DMS53 (cell line): ENCODE results near the gene LMBR1L.

Experiments
- DNase-seq: peaks from one replicate; lab custom pipeline; 2025; lab: John Stamatoyannopoulos, UW

LMBR1L gene

DNA sequence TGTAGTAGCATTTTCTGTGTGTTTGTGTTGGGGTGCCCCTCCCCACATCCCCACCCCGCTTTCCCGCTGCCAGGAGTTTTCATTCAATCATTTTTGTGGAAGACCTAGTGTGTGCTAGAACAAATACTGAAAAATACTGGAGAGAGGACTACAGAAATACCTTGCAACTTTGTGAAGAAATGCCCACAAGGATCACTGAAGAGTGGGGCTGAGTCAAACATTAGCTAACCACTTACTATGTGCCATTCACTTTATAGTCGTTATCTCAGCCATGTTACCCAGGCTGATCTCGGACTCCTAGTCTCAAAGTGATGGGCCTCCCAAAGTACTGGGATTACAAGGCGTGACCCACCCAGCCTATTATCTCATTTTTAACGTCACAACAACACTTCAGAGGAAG, 559 bp upstream of the LMBR1L start:
- peak; percentile 46 for DNase-seq

DNA sequence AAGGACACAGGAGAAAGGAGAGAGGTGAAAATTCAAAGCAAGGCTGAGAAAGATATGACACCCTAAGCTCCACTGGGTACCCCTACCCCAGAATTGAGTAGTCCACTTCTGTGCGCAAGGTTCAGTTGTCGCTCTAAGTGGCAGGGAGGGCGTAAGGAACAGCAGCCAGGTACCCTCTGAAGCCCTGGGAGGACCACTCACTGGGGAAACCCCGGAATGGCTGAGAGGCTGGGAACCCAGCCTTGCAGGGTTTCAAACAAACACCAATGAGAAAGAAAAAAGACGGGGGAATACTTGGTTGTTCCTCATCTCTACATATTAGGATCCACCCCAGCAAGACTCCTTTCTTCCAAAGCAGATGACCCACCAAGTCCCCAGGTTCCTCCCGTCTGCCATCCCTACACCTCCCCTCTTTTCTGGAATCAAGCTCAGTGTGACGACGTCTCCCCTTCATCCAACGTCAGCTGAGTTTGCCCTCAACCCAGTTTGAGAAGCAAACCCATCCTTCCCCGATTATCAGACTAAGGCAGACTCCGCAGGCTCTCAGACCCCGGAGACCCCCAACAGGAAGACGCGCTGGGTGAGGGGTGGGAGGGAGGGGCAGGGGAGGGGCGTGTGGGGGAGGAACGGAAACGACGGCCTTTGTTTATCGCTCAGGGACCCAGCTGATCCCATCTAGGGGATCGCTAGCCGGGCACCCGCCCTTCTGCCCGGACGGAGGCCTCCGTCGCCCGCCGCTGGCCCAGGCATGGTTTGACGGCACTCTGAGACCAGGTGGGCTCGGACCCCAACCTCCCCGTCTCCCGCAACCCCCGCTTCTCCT, 795 bp downstream of the LMBR1L start:
- DNase-seq: peak; percentile 52

DNA sequence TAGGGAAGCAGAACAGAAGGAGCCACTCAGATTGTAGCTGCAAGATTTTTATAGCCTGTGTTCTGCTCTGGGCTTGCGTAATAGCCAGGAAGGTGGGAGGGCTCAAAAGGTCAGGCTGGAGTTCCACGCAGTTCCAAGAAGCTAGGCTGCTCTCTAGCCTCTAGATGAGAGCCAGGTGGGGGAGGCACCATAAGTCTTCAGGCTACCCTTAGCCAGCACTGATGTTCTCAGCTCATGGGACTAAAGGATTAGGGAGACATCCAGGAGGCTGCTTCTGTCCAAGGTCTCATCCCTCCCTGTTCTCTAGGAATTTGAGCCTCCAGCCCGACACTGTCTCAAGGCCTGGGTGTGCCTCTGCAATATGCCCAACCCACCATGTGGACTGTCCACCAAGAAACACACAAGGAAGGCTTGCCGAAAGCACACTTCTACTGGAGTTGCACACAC, 1.7 kb downstream of the LMBR1L start:
- DNase-seq: no peak

DNA sequence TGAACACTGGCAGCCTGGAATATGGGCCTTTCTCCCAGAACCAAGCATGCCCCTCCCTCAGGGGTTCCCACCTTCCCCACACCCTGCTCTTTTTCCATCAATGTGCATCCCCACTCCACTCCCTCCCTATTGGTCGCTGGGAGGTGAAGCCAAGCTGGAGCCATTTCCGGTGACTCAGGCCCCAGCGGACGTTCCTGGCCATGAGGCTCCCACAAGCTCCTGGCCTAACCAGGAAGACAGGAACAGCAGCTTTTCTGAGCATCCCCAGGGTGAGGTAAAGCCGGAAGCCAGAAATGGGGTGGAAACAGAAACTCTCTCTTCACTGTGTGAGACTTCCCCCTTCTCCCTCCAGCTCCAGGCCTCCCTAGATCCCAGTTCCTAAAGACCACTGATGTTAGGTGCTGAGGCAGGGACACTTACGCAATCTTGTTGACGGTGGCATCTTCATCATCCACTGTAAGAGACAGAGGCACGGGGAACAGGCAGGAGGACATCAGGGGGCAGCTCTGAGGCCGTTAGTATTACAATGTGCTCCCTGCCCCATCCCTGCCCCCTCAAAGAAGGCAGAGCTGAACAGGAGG, 5.1 kb downstream of the LMBR1L start:
- no peak for DNase-seq

DNA sequence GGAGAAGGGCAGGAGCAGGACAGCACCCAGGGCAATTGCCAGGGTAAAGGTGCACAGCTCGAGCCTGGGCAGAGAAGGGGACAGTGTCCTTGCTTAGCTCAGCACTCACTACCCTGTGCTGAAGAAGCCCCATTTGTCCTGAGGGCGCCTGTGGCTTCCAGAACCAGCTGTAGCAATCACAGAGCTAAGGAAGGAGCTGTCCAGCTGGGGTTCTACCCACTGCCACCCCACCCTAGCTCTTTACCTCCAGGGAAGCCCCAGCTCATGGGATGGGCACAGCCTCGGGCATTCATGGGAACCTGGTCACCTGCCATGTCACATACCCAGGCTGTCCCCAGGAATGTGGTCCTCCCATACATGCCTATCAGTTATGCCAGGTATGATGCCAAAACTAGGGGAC, 5.8 kb downstream of the LMBR1L start:
- no peak for DNase-seq

DNA sequence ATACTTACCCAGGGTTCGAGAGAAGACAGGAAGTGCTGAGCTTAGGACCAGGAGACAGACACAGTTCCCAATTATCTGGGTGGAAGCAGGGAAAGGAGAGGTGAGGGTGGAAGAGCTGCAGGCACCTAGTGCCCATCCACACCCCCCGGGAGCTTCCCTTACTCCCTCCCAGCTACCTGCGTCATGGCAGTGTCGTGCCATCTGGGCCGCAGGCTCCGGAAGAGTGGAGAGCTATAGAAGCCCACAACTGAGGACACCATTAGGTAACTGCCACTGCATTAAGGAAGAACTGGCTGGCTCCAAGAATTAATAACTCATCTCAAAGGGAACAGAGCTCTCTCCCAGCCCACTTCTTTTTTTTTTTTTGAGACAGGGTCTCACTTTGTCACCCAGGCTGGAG, 10.3 kb downstream of the LMBR1L start:
- no peak for DNase-seq

DNA sequence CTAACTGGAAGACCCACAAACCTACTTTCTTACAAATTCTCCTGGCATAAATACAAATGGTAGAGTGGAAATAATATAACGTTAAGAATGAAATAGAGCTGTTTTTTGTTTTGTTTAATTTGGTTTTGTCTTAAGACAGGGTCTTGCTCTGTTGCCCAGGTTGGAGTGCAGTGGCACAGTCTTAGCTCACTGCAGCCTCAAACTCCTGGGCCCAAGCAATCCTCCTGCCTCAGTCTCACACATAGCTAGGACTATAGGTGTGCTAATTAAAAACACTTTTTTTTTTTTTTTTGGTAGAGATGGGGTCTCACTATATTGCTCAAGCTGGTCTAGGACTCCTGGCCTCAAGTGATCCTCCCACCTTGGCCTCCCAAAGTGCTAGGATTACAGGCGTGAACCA, 11.9 kb downstream of the LMBR1L start:
- DNase-seq: no peak

DNA sequence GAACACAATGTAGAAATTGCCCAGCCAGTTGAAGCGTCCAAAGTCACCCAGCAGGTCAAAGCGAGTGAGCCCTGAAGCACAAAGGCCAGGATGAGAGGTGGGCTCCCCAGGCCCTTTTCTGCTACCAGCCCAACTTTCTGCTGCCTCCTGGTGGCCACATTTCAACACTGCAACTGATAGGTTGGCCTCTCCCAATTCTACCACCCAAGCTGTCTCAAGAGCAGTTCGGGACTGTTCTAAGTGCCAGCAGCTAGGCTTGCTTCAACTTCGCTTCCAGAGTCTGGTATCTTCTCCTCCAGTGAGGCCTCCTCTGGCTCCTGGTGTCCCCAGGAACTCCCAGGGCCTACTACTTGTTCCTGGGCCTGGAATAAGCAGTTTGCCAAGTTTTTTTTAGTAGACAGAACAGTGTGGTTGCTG, 12.6 kb downstream of the LMBR1L start:
- peak; percentile 51 for DNase-seq

DNA sequence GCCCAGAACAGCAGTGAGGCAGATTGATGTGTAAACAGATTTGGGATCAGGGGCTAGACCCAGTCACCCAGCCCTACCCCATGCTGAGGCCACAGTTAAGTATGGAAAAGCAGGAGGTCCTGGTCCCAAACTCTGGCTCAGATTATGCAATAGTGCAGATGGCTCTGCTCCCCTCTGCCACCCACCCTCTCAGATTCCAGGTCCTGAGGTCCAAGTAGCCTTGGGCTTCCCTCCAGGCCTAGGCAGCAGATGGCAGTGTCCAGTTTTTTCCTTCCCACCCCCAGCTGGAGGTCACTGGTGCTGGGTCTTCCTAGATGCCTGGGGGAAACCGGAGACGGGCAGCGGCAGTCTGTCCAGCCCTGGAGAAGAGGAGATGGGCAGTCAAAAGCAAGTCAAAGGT, 13.3 kb downstream of the LMBR1L start:
- no peak for DNase-seq

DNA sequence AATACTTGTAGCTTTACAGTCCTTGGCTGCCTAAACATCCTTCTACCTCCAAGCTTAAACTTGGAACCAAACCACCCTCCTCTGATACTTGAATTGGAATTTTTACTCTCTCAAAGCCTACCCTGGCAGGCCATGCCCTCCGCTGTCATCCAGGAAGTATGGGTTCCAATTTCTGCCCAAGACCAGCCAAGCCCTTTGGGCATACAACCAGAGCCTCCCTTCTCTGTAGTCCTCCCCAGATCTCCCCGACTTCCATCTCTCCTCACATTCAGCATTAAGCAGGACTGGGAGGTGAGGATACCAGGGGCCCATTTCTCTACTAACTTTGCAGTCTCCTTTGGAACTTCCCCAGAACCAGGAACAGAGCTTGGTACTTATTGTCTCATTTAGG, 15.7 kb downstream of the LMBR1L start:
- no peak for DNase-seq

DNA sequence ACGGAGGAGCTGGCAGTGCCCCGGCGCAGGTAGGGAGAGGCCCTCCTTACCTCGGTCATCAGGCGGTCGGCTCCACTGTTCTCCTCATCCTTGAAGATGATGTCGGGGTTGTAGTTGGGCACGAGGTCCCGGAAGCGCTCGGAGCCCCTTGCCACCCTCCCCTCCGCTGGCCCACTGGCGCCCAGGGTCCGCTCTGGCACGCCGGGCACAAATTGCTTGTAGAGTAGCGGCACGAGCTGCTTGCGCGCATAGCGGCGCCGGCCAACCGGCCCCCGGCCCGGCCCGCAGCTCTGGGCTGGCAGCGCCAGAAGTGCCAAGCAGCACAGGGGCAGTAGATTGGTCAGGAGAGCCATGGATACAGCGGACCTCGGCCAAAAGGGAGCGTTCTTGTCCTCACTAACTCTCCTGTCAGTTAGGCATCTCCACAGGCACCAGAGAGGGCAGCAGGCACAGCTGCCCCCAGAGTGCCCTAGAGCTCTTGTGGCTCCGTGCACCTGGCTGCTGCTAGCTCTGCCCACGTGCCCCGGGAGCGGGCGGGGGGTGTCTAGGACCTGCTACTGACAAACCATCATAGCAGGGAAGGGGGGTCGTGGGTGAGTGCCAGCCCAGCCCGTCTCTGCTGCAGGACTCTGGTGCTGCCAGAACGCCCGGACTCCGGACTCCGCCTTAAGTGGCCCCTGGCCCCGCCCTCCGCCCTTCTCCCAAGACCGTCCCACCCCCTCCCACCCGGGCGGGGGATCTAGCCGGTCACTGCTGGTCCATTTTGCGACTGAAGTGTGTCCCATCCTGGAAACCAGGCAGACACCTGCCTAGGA, 16.3 kb downstream of the LMBR1L start, which contains the start of gene DHH:
DHH (minus strand) TSS at position 642 of the 815 bp plus-strand sequence; CDS start at position 353, 289 bp downstream.
- peak; percentile 61 for DNase-seq

DNA sequence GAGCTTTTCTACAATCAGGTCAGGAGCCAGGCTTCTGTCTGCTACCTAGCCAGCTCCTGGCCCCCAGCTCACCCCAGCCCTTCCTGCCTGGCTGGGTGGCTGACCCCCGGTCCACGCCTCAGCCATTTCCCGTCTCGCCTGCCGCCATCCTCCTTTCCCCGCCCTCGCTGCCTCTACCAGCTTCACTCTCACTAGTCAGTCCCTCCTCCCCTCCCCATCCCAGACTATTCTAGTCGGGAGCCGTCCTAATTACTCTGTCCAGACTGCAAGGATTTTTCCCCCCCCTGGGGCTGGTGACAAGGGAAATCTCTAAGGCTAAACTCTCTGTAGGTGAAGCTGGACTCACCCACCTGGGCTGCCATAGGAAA, 16.9 kb downstream of the LMBR1L start:
- DNase-seq: no peak

DNA sequence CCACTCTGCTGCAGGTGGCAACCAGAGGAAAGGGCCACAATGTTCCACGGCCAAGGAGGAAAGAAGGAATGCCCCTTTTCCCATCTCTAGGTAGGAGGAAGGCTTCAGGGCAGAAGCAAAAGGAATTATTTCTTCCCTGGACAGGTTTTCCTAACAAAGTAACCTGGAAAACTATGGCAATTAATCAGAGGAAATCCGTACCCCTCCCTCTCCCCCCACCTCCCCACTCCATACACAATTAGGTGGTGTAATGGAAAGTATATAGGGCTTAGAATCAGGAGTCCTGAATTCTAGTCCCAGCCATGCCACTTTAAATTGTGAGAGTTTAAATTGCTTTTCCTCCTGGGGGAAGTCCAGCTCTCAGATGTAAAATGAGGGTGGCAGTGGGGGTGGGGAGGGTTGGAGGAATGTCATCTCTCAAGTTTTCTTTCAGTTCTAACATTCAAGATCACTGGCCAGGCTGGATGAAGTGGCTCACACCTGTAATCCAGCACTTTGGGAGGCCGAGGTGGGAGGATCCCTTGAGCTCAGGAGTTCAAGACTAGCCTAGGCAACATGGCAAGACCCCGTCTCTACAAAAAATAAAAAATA, 17.7 kb downstream of the LMBR1L start:
- DNase-seq: no peak

DNA sequence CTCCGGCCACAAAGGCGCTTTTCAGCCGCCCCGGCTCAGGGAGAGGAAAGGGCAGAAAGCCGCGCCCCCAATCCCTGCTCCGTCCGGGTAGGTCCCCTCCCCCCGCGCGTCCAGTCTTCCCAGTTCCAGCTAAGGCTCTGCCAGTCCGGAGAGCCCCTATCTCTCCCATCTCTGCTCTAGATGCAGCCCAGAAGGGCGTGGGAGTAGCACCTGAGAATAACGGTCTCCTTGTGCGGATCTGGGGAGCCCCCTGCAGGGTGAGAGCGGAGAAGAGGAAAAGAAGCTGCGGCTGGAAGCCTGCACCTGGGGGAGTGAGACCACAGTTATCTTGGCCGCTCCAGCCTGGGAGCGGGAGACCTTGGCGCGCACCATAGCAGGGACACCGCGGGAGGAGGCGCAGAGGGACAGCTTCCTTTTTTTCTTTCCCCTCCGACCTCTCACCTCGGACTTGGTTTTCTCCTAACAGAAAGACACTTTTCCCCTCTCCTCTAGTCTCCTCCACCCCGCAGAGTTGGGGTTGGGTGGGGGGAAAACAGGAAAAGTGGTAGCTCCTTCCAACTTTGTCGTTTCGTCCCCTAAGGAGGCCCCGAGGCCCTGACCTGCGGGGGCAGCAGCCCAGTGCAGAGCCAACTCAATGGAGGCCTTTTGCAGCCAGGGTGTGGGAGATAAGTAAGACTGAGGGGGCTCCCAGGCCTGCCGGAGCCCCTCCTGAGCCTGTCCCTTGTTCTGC, 18.4 kb downstream of the LMBR1L start:
- DNase-seq: peak; percentile 58

DNA sequence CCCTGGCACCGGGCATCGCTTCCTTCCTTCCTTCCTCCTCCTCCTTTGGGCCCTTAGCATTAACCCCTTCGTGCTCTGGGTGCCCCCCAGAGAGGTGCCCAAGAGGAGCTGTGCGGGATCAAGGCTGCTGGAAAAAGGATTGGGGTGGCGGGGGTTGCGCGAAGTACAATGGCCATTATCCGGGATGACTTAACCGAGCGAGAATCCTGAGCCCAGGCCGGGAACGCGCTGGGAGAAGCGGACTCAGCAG, 18.9 kb downstream of the LMBR1L start:
- no peak for DNase-seq

DNA sequence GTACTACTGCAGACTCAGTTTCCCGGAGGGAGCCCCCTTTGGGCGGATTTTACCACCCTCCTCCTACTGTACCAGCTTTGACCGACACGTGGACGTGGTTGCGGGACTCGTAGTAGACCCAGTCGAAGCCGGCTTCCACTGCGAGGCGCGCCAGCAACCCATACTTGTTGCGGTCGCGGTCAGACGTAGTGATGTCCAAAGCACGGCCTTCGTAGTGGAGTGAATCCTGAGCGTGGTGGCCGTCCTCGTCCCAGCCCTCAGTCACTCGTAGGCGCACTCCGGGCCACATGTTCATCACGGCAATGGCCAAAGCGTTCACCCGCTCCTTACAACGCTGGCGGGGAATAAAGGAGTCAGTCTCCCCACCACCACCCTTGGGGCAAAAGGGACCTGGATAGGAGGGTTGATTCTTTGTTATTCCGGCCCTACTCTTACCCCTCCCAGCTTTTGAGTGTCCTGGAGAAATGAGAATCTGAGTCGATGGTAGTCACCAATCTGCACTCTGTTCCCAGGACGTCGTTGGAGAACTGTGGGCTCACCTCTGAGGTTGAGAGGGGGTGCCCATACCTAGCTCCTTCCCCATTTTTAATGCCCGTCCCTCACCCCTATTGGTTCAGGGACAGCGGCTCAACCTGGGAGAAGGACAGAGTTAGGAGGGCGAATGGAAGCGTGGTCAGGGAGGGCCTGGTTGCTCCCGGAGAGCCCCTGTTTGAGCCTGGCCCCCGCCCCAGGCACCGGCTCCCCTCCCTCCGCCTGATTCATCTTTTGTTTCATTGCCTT, 19.4 kb downstream of the LMBR1L start:
- peak; percentile 42 for DNase-seq

DNA sequence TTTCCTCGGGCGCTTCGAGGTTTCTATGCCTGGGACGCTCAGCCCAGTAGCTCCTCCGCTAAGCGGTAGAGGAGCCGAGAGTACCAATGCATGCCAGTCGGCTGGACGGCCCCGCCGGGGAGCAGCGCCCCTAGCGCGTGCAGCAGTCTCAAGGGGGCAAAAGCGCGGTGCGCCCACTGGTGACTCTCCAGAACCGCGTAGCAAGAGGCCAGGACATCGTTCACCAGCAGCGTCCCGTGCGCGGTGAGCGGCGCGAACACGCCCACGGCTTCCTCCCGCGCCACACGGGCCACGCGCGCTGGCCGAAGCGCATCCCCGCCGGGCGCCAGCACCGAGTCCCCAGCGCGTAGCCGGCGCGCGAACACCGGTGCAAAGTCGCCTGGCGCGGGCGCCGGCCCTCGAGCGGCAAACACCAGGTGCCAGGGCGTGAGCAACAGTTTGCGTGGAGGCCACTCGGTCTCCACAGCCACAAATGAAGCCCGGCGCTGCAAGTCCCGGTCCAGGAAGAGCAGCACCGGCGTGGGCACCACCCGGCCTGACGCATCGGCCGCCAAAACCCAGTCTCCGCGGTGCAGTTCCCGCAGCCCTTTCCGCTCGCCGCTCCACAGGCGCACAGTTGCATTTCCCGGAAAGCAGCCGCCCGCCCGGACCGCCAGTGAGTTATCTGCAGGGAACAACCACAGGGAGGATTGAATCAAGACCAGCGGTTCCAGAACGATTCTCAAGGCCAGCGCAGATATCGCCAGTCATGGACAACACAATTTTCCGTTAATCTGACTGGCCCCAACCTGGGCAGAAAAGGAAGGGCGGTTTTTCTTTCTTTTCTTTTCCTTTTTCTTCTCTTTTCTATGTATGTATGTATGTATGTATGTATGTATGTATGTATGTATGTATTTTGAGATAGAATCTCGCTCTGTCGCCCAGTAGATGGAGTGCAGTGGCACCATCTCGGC, 20.6 kb downstream of the LMBR1L start:
- DNase-seq: peak; percentile 63

DNA sequence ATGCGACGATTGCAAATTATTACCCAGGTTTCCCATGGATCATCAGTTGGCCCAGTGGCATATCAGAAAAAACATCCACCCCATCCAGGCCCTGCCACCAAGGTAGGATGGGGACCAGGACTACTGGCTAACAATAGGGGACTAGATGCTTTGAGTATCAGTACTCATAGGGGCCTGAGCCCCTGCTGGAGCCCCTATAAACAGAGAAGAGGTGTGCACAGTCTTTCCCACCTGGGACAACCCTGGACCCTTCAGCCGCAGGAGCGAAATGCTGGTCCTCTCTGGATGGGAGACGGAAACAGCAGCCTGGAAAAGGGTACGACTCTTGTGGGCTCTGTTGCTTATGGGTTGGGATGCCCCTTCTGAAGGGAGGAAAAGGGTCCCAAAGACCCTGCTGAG, 21.7 kb downstream of the LMBR1L start:
- DNase-seq: no peak

DNA sequence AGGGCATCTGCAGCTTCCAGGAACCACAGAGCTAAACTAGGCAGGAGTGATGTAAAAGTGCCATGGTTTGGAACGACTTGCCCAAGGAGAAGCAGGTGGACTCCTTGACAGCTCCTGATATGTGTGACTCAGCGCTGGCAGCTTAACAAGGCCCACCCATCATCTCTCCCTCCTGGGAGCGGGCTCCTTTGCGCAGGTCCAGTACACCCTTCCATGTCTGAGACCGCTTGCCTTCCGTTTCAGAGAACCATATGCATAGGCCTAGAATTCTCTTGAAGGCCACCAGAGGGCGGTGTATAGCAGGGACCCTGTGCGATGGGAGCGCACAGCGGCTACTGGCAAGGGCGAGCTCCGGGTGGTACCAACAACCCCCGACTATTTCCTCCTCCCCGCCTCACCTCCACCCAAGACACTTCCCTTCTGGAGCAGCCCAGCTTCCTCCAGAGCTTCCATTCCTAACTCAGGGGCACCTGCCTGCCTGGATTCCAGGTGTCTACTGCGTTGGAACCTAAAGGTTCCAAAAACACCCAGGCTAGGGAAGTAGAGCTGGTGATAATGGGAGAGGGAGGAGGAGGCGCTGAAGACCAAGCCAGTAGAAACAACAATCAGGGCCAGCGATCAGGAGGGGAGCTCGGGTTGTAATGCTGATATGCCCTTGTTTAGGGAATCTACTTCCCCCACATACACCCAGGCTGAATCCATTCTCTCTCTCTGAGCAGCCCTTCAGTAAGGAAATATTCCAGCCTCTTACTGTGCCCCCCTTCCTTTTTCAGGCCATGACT, 22.3 kb downstream of the LMBR1L start:
- peak; percentile 91 for DNase-seq
